CD4-positive, alpha-beta T cell treated with Interleukin-15 for 4 hours (primary cell): ENCODE data around the gene BRD7.

Source experiments
- DNase-seq: peaks from one replicate; pipeline ENCODE4 v3.0.0-alpha.2; 2020; ENCODE audit warnings: low spot score

Gene BRD7

DNA sequence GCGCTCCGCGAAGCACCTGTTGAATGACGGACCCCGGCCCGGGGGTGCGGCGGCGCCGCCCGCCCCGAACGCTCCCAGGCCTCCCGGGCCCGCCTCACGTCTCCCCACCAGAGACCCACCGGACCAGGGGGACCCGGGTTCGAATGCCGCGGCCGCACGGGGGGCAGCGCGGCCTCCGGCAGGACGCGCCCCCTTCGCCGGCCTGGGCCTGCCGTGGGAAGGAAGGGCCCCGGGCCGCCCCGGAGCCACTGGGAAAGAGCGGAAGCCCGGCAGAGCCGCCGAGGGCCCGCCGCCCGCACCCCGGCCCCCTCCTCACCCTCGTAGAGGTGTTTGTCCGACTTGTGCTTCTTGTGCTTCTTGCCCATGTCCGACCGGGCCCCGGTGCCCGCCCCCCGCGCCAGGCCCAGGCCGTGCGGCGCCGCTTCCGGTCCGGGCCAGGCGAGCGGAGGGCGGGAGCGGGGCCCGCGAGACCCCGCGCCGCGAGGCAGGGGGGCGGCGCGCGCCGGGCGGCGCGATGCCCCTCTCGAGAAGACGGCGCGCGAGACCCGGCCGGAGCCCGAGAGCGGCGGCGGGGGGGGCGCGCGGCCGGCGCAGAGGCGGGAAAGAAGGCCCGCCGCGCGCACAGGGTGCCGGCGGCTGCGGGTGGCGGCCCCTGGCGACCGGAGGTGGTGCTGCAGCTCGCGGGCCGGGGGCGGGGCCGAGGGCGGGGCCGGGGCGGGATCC lies at the start of gene BRD7:
TSS of gene BRD7 (minus strand) at position 579 of the 723 bp plus-strand sequence. CDS start at position 365, 214 bp downstream.
- peak; percentile 73 for DNase-seq

DNA sequence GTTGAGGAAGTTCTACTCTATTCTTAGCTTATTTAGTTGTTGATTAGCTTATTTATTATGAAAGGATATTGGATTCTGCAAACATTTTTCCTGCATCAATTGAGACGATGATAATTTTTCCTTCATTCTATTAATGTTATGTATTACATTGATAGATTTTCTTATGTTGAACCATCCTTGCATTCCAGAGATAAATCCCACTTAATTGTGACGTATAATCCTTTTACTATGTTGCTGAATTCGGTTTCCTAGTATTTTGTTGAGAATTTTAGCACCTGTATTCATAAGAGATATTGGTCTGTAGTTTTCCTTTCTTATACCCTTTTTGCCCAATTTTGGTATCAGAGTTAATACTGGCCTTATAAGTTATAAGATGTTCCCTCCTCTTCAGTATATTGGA lies 47.6 kb upstream of the BRD7 start:
- DNase-seq, result no peak

- DNase-seq, result no peak
Observed at GRCh38 chr16:50414152-50414551, 45.4 kb upstream of the BRD7 start.

GRCh38 chr16:50411034-50411433 lies 42.2 kb upstream of the BRD7 start:
- DNase-seq, result no peak

- no peak for DNase-seq
Observed at GRCh38 chr16:50408001-50408561, 39.3 kb upstream of the BRD7 start.

- DNase-seq, result no peak
Observed at GRCh38 chr16:50407351-50407750, 38.6 kb upstream of the BRD7 start.

- DNase-seq, result no peak
Observed at GRCh38 chr16:50403491-50403890, 34.7 kb upstream of the BRD7 start.

DNA sequence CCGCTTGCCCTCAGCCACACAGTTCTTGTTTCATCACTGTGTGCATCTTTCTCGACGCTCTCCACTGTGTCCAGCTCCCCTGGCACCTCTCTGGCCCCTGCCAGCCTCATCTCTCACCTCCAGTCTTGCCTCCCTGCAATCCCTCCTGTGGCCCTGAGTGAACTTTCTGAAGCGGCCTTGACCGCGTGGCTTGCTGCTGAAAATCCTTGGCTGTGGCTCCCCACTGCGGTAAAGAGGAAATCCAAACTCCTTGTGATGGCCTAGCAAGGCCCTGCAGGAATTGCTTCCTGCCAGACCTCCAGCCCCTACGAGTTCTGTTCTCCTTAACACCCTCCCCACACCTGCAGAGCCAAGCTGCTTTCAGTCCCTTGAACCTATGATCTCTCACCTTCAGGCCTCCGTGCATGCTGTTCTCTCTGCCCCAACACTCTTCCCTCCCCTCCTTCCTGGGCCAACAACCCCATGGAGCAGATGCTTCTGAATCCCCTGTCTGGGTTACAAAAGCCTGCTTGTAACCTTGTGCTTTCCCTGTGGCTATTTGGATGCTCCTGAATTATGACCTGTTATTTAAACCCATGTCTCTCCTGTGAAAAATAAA lies 33.6 kb upstream of the BRD7 start:
- DNase-seq, result no peak

- no peak for DNase-seq
Observed at GRCh38 chr16:50401355-50401754, 32.6 kb upstream of the BRD7 start.

DNA sequence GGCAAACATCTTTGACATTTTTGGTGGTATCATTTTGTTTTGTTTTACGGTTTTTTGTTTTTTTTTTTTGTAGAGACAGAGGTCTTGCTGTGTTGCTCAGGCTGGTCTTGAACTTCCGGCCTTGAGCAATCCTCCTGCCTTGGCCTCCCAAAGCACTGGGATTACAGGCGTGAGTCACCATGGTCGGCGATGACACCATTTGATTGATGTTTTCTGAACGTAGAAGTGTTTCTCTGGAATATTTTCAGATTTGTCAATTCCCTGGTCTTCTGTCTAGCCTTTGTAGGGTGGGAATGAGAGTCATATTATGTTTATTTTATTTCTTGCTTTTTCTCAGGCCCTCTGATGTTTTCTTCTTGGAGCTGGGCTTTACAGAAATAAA lies 32.2 kb upstream of the BRD7 start:
- DNase-seq, result no peak

DNA sequence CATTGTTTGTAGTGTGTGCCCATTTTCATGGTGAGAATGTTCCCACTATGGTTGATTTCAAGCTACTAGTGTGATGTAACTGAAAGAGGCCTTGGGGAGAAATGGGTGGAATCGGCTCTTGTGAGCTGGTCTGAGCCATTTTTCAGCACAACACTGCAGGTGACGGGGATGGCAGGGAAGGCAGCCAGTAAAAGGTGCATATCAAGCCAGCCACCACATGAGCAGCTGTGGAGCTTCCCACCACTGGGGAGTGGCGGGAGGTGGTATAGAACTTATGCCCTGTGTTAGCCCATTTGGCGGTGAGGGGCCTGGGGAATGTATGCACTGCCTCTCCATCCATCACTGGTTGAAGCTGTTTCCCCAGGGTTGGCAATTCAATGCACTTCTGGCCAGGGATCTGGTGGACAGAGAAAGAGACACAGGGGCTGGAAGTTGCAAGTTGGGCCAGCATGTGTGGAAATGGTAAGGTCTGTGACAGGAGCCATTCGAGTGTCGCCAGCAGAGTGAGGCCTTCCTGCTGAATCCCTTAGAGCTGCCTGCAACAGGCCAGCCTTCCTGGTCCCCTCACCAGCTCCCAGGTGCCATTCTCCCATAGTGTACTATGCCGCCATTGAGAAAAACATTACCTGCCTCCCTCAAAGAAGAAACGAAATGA lies 31.7 kb upstream of the BRD7 start:
- DNase-seq, result no peak

DNA sequence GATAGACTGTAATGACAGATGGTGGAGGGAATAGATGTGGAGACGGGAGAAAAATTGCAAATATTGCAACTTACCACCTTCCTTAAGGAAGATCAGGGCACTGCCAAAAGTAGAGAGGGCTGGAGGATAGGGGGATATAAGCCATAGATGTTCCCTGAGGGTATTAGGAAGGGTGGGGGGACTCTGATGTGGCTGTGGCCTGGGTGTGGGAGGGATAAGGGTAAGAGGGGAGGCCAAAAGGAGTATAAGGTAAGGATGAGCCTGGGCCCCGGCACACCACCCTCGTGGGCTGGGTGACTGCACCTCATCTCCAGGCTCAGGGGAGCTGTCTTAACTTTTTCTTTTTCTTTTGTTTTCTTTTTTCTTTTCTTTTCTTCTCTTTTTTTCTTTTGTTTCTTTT lies 30.6 kb upstream of the BRD7 start:
- no peak for DNase-seq

- DNase-seq, result no peak
Observed at GRCh38 chr16:50398336-50398735, 29.5 kb upstream of the BRD7 start.

DNA sequence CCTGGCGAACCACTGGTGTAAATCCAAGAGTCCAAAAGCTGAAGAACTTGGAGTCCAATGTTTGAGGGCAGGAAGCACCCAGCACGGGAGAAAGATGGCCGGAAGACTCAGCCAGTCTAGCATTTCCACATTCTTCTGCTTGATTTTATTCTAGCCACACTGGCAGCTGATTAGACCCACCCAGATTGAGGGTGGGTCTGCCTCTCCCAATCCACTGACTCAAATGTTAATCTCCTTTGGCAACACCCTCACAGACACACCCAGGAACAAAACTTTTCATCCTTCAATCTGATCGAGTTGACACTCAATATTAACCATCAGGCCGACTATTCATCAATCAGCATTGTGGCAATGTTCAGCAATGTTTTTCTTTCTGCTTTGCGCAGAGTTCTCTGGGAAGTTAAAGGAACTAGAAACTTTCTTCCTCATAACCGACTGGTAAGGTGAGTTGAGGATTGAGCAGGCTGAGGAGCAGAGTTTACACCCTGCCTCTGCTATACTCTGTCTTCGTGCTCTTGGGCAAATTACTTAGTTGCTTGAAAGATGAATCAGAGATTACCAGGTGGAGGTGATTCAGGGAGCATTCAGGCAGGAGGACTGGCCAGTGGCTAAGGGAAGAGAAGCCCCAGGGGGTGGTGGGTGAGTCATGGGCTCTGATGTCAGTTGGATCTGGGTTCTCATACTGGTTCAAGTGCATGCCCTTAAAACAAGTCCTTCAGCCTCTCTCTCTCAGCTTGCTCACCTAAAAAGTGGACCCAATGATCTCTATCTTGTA lies 28.2 kb upstream of the BRD7 start:
- DNase-seq, result no peak

- no peak for DNase-seq
Observed at GRCh38 chr16:50395763-50396710, 27.2 kb upstream of the BRD7 start.

DNA sequence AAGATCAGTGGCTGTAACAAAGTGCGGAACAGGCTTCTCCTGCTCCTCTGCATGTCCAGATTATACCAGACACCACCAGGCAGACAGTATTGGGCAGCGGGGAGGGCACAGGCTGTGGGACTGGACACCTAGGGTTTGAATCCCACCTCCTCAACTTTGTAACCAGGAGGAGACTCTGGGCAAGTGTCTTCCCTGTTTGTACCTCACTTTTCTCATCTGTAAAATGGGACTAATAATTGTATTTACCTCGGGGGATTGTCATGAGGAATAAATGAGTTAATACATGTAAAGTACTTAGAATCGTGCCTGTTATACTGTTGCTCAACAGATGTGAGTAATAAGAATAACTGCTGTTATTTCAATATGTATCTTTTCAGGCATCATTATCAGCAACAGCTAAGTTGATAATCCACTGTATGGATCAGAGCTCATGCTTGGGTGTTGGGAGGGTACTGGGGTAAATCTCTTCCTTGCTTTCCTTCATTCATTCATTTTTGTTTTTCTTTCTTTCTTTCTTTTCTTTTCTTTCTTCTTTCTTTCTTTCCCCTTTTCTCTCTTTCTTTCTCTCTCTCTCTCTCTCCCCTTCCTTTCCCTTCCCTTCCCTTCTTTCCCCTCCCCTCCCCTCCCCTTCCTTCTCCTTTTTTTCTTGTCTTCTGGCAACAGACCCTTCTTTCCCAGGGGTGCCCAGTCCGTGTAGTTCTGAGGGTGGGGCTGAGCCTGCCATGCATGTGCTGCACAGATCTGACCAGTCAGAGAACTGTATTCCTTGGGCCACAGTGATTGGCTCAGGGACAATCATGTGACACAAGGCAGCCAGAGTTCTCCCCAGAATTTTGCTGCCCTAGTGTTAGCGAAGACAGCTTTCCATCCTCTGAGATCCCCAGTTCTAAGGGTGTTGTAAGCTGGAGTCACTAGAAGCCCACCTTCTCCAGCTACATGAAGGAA lies 25.3 kb upstream of the BRD7 start:
- DNase-seq, result no peak

DNA sequence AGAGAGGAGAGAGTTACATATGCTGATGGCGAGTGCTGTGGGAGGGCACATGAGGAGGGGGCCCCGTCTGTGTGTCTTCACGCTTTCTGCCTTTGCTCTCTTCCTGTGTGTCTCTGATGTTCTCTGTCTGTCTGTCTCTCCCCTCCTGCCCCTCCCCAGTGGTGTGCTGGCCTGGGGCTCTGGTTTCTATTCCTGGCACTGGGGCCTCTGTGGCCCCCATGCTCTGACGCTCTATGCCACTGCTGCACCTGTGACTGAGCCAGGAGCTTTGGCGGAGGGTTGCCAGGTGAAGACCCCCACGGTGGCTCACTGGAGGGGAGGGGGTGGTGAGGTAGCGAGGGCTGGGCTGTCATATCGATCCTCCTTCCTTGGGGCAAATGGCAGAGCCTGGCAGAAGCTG lies 24.6 kb upstream of the BRD7 start:
- DNase-seq, result no peak

- DNase-seq, result no peak
Observed at GRCh38 chr16:50390914-50391716, 22.3 kb upstream of the BRD7 start.

- no peak for DNase-seq
Observed at GRCh38 chr16:50390371-50390771, 21.6 kb upstream of the BRD7 start.
